GM21367 (cell line): ENCODE results near the gene ABLIM1.
"Not testable (repeated sequence)": the region's sequence is repeated elsewhere in the genome, so short reads cannot be mapped to it uniquely, and the experiment has no call there.

Experiments used
- ATAC-seq: cut with Tn5 transposase; IDR thresholded peaks from one replicate; pipeline ENCODE4 v1.9.1; 2021; ENCODE audit not compliant: unreplicated experiment

ABLIM1 gene

DNA sequence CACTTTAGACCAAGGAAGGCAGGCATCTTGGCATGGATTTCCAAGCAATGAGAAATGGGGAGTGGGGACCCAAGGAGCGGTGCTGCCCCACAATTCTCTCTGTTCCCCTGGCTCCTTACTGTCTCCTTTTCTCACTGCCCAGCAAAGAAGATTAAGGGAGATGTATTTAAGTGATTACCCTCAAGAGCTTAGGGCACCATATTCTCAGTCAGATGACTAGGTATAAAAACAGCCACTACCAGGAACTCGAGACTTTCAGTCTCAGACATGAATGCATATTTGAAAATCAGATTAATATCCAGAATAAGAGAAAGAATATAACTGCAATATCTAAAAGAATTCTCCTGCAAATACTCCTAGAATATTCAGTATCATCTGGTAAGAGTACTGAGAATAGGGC is at the start of gene ABLIM1:
Gene ABLIM1 (minus strand): TSS at position 101 of the 400 bp plus-strand sequence. CDS start 75 bp downstream, at position 26.
- ATAC-seq, result no peak

DNA sequence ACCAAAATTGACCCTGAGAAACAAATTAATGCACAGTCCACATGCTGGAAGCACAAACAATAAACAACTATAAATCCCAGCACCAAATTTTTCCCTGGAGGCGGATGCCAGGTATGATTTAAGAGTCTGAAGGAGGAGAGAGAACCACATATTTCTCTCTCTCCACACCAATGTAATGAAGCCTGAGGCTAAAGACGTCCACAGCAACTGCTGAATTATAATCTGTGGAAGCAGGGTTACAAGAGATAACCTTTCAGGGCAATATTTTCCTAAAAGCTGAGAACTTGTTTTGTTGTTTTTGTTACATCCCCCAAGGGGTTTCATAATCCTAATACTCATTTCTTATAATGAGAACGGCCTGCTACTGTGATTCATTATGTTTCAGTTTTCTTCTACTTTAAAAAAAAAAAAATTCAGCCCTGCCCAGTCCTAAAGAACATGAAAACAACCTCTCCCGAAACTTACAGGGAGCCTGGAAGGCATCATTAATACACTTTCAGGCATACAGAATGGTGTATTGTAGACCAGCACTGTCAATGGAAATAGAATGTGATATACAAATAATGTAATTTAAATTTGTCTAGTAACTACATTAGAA is 48.5 kb upstream of the ABLIM1 start:
- ATAC-seq, result no peak

DNA sequence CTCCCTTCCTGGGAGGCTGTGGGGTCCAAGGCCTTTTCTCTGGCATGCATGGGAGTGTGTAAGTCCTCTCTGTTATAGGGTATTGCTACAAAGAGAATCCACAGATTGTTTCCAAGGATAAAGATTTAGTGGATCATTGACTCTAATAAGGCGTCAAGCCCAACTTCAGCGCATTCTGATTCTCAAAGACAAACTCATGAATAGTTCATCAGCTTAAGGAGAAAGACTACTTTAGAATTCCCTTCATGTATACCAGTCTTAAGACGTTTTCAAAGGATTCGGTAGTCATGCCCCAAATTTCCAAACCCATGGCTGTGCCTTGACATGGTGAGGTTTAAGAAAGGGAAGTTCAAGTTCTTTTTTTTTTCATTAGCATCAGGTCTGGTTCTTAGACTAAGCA is 46.6 kb upstream of the ABLIM1 start:
- no peak for ATAC-seq

DNA sequence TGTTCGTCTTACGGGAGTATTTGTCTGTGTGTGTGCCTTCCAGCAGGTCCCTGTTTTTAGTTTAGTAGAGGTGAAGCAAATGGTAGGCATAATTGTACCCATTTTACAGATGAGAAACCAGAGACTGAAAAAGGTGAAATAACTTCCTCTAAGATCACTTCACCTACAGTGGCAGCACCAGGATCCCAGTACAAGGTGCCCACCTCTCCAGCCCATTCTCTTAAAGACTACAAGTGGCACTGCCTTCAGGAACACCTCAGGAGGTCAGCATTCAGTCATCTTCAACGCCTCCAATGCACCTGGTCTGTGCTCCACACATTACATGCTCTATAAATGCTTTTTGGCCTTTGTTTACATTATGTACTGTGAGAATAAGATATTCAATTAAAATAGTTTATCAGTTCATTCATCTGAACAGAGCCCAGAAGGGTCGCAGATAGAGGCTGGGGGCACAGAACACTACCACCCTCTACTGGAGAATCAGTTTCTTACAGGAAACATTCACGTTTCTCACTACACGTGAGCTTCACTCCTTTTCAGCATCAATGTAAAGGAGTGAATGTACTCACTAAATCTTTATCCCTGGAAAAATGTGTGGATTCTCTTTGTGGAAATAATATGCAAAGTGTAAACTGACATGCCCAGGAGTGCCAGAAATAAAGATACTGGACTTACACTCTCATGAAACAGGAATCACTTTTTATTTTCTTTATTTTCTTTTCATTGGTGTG is 45.5 kb upstream of the ABLIM1 start:
- no peak for ATAC-seq

DNA sequence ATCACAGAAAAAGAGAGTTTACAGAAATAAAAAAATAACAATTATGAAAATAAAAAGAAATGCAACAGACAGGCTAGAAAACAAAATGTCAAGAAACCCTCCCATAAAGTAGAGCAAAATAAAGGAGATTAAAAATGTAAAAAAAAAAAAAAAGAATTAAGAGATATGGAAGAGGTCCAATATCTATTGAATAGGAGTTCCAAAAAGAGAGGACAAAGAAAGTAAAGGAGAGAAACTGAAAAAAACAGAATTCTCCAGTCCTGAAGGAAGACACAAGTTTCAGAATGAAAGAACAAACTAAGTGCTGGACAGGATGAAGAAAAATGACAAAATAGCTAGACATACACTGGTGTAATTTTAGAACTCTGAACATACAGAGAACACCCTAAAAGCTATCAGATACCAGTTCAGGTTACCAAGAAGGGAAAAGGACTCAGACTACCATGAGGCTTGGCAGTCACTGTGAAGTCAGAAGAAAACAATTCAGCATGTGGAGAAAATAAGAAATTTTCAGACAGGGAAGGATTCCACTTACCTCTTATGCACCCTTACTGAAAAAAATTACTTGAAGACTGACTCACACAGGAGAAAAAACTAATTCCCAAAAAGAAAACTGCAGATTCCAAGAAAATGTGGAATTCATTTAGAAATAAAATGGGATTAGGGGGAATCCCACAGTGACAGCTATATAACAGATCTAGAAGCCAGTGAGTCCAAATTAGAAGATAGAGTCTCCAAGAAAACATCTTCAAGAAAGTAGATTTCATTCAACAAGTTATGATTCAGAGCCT is 40.4 kb upstream of the ABLIM1 start:
- ATAC-seq, result no peak

DNA sequence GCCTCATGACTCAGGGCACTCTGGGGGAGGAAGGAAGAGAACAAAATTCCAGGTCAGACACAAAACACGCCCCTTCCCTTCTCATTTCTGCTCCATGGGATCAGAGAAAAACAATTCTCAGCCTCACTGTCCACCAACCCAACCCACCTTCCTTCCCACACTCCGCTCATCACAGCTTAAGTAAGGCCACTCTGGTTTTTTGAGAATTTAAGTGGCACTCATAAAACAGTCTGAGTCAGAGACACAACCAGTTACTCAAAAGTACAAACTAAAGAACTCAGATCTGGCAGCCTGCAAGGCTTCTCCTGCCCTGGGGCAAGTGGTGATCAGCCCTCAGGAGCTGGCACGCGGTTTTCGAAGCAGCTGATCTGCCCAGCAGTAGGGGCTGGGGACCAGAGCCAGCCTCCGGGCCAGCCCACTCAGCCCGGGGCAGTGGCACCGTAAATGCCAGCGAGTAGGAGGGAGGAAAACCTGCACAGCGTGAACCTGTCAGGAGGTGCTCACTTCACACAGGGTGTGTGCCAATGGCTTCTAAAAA is 39.1 kb upstream of the ABLIM1 start:
- no peak for ATAC-seq

DNA sequence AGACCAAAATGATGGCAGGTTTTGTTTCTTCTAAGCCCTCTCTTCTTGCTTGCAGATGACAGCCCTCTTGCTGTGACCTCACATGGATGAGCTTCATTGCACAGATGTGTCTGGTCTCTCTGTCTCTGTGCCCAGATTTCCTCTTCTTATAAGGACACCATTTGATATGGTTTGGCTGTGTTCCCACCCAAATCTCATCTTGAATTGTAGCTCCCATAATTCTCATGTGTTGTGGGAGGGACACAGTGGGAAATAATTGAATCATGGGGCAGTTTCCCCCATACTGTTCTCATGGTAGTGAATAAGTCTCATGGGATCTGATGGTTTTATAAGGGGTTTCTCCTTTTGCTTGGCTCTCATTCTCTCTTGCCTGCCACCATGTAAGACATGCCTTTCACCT is 38.2 kb upstream of the ABLIM1 start:
- not testable (repeated sequence) for ATAC-seq

DNA sequence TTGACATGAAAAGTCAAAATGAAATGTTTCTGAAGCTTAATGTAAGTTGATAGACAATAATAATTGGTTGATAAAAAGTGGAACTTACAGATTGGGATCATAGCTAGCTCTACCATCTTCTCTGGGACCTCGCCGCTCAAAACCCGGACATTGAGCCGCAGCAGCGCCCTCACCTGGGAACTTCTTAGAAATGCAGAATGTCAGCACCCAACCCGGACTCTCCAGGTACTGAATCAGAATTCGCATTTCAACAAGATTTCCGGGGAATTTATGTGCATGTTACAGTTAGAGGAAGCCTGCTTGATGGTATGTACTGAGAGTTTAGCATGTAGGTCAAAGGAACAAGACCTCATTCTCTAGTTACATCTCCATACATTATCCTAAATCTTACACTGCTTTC is 36.7 kb upstream of the ABLIM1 start:
- ATAC-seq, result no peak

DNA sequence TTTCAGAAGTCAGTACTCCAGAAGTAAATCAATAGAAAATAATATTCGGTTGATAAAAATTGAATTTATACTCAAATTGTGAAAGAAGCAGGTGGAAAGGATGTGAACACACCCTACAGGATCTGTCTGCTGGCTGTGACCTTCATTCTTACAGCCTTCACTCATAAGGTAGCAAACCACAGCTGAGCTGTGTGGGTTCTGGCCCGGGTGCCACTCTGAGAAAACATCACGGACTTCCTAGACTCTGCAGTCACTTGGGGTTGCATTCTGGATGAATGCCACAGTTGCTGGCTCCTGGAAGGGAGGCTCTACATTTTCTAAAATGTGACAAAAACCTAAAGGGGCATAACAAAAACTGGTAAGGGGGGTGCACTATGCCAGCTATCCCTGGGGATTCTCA is 36.0 kb upstream of the ABLIM1 start:
- no peak for ATAC-seq

DNA sequence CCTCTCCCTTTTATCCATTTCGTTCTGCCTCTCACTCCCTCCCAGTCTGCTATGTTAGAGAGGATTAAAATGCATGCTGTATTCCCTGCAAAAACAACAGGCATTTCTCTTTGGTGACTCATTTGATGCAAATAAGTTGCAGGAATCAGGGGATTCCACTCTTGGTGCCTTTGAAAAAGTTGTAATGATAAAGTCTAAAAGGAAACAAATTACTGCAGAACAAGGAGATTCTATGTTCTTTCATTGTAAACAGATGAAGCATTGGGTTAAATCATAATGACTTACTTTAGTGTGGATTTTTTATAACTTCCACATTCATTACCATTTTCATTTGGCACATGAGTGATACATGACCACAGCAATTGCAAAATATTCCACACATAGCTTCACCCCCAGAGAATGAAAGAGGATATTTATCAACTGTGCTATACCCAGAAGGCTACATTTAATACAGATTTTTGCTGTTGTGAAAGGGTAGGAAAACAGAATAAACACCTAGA is 33.4 kb upstream of the ABLIM1 start:
- no peak for ATAC-seq

DNA sequence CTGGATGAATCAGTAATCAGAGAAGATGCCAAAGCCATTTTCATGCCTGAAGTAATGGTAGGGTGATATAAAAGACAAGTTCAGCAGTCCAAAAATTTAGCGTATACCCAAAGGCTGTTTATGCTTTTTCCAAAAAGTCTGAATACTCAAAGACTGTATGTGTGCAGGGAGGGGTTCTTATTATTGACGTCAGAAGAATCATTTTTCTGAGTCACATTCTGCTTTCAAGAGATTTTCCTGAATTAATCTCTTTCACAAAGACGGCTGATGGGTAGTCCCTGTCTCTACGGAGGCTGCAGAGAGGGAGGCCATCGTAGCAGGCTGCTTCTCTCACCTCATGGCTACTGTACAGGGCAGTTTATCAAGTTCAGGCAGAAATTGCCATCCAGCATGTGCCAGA is 30.7 kb upstream of the ABLIM1 start:
- ATAC-seq, result no peak

DNA sequence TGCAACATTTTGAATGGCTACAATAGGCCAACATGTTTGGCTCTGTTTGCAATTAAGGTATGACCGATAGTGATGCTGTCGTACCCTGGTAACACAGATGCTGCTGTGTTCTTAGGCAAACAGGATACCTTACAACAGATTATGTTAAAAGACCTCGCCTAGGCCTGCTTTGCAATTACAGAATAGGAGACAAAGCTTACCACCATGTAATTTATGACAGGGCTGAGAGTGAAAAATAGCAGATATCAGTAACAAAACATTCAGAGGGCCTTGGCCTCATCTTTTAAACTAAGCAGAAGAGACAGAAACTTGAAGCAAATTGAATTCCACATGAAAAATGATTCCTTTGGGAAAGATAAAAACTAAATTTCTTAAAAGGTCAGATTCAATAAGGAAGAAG is 29.4 kb upstream of the ABLIM1 start:
- no peak for ATAC-seq

DNA sequence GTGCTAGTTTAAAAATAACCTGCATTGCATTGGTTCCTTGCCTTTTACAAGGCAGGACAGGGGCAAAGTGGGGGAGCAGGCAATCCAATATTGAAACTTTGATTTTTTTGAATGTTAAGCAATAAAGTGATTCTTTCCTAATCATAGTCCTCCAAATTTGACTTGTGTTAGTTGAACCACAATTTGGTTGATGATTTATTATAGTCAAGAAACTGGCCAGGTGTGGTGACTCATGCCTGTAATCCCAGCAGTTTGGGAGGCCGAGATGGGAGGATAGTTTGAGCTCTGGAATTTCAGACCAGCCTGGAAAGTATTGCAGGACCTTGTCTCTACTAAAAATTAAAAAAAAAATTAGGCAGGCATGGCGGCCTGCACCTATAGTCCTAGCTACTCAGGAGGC is 27.9 kb upstream of the ABLIM1 start:
- no peak for ATAC-seq

DNA sequence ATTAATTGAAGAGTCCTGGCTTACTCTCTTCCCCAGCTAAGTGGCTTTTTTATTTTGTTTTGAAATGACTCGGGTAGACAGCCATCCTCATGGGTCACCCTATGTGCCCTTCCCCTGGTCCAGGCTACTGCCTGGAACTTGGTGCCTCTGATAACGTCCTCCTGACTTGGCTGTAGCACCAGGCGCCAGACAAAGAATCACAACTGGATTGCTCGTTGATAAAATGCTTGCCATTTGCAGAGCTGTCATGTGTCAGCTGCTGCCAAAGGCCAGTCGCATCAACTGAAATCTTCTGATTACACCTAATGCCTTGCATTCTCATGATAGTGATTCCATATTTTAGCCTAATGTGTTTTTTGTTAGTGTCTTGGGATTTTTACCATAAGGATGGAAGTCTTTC is 27.4 kb upstream of the ABLIM1 start:
- ATAC-seq, result no peak

DNA sequence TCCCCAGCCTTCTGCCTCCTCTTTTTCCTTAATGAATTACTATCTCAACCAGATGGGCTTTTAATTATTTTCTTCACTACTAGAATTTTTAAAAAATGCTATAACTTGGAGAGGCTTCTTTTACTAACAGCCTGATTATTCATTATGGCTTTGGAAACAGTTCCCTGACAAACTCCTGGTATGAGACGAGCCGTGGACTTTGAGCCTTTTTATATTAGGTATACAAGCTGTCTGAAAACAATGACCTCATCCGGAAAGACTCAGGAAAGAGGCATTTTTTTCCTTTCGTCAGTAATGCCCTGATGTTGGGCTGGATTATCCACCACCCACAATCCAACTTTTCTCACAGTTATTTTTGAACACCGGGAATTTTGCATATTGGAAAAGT is 26.7 kb upstream of the ABLIM1 start:
- no peak for ATAC-seq

DNA sequence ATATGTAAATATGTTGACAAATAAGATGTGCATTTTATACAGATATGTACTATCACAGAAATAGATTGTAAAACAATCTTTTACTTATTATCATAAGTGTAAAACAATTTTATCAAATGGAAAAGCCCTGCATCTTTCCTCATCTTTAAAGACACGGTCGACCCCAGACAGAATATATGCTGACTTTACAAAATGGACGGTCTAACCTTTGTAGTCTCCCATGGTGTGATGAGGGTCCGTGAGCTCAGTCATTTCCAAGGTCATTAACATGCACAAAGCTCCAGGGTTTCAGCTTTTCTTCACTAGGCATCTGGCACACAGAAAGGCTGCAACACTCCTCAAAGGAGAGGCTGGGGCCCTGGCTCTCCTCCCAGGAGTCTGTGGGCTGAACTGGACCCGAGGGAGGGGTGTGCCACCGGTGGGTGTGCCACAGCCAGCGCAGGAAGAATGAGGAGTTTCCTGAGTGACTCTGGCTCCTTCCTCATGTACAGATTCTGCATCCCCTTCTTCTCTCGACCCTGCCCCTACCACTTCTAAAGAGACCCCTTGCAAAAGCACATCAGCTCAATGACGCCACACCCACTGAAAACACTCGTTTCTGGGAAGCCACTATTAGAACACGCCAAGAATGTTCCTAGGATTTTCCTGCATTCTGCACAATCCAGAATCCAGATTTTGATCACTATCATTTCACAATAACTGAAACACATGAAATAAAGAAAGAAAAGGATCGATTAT is 26.2 kb upstream of the ABLIM1 start:
- no peak for ATAC-seq

DNA sequence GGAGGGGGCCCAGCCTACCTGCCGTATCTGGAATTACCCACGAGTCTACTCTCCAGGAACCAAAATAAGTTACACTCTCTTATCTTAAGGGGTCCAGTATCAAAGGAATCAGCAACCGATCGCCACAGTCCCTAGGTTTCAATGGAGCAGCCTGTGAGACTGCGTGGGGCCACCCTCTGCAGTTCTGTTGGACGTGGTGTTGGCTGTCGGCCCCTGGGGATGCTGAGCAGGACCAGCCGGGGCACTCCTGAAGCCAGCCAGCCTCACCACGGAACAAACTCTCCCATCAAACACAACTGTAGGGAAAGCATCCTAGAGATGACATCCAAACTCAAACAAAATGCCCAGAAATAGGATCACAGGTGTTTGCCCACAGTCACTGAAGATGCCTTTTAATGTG is 25.5 kb upstream of the ABLIM1 start:
- ATAC-seq, result no peak

DNA sequence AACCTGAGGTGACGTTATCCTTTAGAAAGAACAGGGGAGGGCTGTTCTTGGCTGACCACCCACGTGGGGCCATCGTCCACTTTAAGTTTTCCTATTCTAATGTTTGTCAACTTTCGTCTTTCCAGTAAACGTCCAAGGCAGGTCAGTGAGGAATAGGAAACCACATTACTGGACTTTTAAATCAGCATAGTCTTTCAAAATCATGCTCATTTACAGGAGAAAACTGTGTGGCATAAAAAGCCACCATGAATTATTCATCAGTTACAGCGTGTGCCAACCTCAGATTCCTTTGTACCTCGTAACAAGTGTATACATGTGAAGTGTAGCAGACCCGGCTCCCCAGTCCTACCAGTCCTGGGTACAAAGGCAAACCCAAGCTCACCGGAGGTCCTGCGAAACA is 25.1 kb upstream of the ABLIM1 start:
- no peak for ATAC-seq

DNA sequence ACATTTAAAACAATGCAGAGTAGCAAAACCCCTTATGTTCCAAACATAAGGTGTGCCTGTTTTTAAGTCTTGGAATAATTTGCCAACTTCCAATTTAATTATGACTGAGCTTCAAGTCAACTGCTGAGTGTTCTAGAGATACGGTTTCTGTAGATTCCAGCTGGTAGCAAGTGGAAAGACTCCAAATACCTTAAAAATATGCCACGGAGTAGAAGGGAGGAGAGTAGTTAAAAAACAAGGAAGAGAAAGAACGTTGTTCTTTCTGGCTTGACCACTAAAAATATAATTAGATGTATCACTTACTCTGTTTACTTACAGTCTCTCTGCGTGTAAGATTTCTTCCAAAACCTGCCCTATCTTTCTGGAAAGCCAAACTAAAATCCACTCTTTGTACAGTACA is 24.5 kb upstream of the ABLIM1 start:
- no peak for ATAC-seq

DNA sequence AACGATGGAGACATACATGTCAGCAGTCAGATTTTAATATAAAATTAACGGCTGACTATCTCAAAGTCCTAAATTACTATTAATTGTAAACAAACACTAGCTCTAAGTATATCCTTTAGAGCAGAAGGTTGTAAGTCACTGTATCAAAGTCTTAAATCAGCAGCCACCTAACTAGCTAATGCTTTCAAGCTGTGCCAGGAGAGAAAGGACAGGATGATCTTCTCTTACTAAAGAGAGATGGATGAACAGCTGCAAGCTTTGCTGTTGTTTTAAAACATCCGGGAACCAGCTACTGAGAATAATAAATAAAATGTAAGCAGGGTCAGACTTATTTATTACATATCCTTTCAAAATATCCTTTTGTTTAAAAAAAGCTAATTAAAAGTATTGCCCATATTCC is 24.0 kb upstream of the ABLIM1 start:
- ATAC-seq, result no peak

DNA sequence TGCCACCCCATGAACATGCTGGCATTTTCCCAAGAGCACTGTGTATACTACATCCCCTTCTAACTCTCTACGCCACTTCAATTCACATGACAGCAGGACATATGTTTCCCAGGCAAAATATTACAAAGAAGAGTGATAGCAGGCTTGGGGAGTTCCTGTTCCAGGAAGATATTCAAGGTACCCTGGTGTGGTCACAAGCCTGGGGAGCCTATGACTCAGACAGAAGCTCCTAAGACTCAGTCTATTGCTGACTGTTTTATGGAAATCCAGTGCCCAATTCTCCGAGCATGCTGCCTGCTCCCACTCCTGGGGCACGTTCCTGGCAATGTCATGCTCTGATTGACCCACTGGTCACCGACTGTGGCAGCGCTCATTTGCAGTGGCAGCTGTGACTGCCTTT is 23.5 kb upstream of the ABLIM1 start:
- ATAC-seq, result no peak
